ENCODE data around the gene TNIP1.

GRCh38 chr5:151105561-151105960 is 24.7 kb upstream of the TNIP1 start:
- TF ChIP-seq CTCF (IDR thresholded peaks at IDR 0.05 in 8 of 11, conservative IDR thresholded peaks at IDR 0.05 in 3 of 11) (no peak), POLR2A (IDR thresholded peaks at IDR 0.05) (no peak), POLR2AphosphoS5 (IDR thresholded peaks at IDR 0.05) (no peak)

Data from spleen (tissue), 7 donors.